Transverse colon (tissue), 4 donors: ENCODE results near the gene GALP.
"Not testable (repeated sequence)": the region's sequence is repeated elsewhere in the genome, so short reads cannot be mapped to it uniquely, and the experiment has no call there.

Experiments
- EP300 ChIP-seq: sonication (generic); formaldehyde crosslinking; IDR thresholded peaks from one replicate; pipeline ENCODE4 v1.6.1; 2017; ENCODE audit warnings: antibody characterized with exemption, low read depth
- POLR2AphosphoS5 ChIP-seq, 3 donors: sonication (generic); formaldehyde crosslinking; IDR thresholded peaks; one replicate each; pipeline ENCODE4 v1.6.1; 2016; ENCODE audit warnings: antibody characterized with exemption in 3 of 3
- TF ChIP-seq, protein P1 (sequence below), 5 experiments: fragments of 200-600 bp in 3 of 5; fragments of 450-650 bp in 2 of 5; sonication (generic) in 3 of 5; IDR thresholded peaks; 1 replicate in 2 of 5; 2 replicates in 3 of 5; pipeline ENCODE4 v1.5.1; 2016 to 2017; ENCODE audit warnings: antibody characterized with exemption in 5 of 5, inconsistent platforms in 3 of 5, mild to moderate bottlenecking in 2 of 5, moderate library complexity in 1 of 5

DNA sequence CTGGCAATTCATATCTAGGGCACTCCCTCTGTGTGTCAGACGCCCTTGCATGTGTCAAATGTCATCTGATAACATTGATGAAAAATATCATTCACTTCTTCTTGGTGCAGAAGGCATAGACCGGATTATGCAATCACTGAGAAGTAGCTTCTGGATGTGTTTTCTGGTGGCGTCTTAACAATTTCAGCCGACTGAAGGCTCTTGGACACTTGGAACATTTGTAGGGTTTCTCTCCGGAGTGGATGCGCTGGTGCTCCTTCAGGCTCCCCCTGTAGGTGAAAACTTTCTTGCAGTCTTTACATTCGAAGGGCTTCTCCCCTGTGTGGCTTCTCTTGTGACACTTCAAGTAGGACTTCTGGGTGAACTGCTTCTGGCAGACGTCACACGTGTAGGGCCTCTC, 45.6 kb downstream of the GALP start:
- TF ChIP-seq, protein P1, sequence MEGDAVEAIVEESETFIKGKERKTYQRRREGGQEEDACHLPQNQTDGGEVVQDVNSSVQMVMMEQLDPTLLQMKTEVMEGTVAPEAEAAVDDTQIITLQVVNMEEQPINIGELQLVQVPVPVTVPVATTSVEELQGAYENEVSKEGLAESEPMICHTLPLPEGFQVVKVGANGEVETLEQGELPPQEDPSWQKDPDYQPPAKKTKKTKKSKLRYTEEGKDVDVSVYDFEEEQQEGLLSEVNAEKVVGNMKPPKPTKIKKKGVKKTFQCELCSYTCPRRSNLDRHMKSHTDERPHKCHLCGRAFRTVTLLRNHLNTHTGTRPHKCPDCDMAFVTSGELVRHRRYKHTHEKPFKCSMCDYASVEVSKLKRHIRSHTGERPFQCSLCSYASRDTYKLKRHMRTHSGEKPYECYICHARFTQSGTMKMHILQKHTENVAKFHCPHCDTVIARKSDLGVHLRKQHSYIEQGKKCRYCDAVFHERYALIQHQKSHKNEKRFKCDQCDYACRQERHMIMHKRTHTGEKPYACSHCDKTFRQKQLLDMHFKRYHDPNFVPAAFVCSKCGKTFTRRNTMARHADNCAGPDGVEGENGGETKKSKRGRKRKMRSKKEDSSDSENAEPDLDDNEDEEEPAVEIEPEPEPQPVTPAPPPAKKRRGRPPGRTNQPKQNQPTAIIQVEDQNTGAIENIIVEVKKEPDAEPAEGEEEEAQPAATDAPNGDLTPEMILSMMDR (IDR thresholded peaks at IDR 0.05) = peak in 2 of 5 experiments; percentile 4 to 19
- not testable (repeated sequence) for TF ChIP-seq POLR2AphosphoS5 (IDR thresholded peaks at IDR 0.05); EP300
